CD4-positive, alpha-beta T cell treated with Interleukin-12 subunit alpha and Interleukin-12 subunit beta, for 1 hour (primary cell): ENCODE data around the gene DUS2.
"Not testable (repeated sequence)": the region's sequence is repeated elsewhere in the genome, so short reads cannot be mapped to it uniquely, and the experiment has no call there.

ENCODE experiments used
- DNase-seq: peaks from one replicate; pipeline ENCODE4 v3.0.0-alpha.2; 2020

Gene DUS2

DNA sequence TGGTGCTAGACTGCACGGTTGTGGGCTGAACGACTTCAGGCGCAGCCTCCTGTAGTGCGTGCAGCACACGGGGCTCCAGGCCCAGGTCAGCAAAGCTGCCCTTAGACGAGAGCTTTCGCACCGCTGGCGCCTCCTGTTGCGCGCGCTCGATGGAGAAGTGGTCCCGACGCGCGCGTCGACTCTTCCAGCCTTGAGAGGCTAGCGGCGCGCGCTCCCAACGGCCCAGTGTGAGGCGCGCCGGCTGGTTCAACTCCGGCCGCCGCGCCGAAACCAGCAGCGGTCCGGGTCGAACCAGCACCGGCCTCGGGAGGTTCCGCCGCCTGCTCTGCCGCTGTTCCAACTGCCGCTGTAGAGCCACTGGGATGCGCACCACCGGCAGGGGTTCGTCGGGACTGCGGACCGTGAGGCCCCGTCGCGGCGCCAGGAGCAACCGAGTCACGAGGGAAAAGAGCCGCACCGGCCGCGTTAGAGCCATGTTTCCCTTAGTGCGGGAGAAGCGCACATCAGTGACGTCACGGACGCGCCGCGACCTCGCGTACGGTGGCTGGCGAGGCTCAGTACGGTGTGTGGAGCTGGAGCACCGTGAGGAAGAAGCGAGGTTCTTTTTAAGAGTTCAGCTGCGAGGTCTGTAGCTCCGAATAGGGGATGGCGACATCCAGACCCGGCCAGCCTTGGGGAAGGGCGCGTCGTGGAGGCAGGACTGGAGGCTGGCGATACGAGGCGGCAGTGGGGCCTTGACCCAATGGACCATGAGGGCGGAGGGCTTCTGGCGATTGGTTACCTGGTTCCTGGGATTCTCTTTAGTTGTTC is at the start of gene DUS2, which contains the start of gene DDX28:
Gene DUS2 (plus strand): TSS at position 557 of the 810 bp plus-strand sequence. CDS start 14,740 bp downstream, outside the sequence.
Gene DDX28 (minus strand): TSS at position 505 of the 810 bp plus-strand sequence. CDS start 30 bp downstream, at position 475.
- peak; percentile 94 for DNase-seq

DNA sequence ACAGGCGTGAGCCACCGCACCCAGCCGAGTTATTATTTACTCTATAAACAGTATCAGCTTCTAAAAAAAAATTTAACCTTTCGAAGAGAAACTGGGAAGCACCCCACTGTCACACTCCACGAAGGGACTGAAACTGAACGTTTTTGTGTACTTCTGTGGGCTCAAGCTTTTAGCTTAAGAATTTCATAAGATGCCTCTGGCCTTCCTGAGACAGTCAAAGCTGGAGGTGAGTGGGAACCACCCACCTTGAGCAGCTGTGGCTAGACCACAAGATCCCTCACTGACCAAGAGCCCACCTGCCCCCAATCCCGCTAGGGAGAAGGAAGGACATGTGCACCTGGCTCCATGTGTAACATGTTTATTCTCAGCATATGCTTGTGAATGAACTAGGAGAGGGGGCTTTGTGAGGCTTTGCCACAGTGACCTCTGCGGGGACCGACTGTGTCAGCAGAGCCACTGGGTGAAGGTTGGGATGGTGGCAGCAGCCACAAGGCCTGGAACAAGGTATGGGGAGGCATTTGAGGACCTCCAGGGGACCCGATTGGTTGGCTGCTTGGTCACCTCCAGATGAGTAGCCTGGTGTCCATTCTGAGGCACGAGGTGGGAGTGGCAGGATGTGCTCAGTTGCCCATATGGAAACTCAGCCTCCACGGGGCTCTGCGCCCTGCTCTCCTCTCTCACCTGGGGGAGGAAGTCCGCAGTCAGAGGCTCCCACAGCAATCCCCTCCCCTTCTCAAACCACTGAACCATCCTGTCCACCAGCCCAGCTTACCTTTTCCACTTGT is 47.6 kb upstream of the DUS2 start:
- no peak for DNase-seq

DNA sequence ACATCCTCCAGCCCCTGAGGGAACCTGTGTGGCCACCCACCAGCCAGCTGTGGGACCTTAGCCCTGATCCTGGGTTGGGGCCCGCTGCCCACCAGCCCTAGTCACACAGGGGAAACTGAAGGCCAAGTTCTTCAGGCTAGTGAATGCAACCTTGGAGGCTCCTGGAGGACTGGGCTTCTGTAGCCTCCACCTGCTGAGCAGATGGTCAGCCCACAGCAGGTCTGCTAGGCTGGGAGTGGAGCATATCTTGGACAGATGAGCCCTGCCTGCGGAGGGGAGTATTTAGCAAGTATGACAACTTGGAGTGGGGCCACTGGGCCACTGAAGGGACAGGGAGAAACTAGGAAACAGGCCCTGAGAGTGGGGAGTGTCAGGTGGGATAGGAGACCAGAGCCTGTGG is 46.9 kb upstream of the DUS2 start:
- no peak for DNase-seq

DNA sequence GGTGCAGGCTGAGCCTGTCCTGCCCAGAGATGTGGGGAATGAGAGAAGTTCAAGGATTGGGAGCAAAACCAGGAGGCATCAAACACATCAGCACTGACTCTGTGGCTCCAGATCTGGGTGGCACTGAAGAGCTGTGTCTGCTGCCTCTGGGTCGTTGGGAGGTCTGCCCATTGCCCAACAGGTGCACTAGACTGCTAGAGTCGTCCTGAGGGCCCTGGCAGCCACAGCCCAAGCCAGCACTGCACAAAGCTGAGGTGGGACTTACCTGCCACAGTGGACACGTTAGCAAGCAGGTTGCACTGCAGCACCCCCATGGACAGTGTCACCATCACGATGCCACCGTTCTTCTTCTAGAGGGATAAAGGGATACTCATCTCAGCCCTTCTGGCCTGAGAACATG is 46.1 kb upstream of the DUS2 start:
- DNase-seq: no peak

DNA sequence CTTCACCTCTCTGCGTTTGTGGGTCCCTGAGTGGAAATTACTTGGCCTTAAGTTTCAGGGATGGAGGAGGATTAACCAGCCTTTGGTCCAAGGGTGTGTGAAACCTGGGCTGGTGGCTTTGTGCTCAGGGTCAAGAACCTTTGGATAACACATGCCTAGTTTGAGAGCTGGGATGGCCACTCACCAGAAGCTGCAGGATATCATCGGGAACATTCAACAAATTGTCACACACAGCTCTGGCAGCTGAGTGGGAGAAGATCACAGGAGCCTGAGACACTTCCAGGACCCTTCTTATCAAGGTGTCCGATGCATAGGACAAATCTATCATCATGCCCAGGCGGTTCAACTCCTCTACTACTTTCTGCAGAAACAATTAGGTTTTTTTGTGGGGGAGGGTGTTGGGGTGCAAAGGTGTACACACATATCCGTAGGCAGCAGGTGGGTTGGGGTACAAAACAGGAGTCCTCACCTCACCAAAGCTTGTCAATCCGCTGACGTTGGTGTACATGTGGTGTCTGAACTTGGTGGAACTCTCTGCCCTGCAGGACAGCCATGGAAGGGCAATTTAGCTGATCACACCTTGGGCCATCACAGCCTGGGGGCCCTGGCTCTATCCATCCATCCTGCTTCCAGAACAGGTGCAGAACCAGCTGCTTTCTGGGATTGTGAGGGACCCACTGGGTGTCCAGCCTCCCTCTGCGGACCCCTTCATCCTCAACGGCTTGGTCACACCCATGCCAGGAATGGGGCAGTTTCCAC is 45.4 kb upstream of the DUS2 start:
- no peak for DNase-seq

DNA sequence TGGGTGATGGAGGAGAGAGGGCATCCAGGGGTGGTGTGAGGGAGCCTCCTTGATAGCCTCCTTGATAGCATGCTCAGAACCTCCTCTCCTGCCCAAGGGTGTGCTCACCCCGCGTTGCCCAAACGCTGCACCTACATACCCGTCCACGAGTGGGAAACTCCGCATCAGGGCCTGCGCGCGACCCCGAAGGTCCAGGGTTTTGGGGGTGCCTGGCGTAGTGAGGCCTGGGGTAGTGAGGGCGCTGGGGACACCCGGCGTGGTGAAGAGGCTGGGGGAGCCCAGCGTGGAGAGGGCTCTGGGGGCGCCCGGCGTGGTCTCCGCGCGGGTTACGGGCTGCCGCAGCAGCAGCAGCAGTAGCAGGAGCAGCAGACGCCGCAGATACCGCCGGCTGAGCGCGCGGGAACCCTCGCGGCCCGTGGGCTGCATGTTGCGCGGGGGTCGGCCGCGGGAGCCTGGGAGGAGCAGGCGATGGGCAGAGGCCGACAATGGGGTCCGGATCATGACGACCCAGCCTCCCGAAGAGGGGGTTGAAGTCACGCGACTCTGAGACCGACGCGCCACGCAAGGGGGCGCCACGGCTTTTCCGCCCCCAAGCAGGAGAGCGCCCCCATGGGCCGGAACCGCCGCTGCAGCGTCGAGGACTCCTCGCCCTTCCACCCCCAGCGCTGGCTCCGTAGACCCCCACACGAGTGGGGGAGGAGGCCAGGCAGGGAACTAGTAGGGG is 43.0 kb upstream of the DUS2 start, which contains the start of gene DPEP3:
Gene DPEP3 (minus strand): TSS at position 545 of the 724 bp plus-strand sequence. CDS start 119 bp downstream, at position 426.
- DNase-seq: no peak

DNA sequence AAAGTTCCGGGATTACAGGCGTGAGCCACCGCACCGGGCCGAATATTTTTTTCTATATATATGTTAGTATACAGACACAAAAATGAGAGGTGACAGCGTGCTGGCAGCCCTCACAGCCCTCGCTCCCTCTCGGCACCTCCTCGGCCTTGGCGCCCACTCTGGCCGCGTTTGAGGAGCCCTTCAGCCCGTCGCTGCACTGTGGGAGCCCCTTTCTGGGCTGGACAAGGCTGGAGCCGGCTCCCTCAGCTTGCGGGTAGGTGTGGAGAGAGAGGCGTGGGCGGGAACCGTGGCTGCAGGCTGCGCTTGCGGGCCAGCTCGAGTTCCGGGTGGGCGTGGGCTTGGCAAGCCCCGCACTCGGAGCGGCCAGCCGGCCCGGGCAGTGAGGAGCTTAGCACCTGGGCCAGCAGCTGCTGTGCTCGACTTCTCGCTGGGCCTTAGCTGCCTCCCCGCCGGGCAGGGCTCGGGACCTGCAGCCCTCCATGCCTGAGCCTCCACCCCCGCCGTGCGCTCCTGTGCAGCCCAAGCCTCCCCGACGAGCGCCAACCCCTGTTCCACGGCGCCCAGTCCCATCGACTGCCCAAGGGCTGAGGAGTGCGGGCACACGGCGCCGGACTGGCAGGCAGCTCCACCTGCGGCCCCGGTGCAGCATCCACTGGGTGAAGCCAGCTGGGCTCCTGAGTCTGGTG is 40.9 kb upstream of the DUS2 start:
- DNase-seq: no peak

DNA sequence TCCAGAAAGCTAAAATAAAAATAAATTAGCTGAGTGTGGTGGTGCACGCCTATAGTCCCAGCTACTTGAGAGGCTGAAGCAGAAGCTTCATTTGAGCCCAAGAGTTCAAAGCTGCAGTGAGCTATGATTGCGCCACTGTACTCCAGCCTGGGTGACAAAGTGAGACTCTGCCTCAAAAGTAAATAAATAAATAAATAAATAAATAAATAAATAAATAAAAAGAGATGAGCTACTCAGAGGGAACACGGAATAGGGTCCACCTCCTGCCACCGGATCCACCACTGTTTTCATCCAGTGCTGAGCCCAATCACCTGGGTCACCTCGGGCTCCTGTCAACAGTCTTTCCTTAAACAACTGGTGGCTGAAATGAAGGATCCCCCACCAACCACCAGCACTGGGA is 36.1 kb upstream of the DUS2 start:
- no peak for DNase-seq

DNA sequence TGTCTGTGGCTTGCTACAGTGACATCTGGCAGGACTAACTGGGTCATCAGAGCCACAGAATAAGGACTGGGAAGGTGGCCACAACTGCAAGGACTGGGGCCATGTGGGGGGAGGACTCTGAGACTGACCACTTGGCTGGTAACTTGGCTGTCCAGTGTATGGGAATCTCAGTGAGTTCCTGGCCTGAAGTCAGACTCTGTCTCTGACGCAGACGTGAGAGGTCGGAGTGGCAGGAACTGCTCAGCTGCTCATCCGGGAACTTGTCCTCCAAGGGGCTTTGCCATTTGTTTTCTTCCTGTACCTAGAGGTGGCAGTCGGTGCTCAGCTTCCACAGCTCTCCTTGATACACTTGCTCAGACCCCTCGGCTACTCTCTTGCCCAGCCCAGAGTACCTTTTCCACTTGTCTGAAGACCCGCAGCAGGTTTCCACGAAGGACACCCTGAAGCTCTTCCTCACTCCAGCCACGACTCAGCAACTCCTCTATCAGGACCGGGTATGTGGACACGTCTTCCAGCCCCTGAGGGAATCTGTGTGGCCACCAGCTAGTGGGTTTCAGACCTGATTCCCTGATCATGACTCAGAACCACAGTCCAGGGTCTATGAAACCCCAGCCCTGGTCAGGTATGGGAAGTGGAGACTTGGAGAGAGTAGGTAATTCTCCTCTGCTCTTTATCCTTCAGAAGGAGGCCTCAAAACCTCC is 35.5 kb upstream of the DUS2 start:
- DNase-seq: no peak

DNA sequence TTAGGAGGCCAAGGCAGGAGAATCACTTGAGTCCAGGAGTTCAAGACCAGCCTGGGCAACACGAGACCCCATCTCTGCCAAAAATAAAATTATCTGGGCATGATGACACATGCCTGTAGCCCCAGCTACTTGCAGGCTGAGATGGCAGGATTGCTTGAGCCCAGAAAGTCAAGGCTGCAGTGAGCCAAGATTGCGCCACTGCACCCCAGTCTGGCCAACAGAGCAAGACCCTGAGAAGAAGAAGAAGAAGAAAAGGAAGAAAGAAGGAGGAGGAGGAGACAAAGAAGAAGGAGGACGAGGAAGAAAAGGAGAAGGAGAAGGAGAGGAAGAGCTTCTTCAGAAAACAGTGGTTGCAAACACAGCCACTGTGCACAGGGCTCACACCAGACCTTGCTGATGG is 34.4 kb upstream of the DUS2 start:
- DNase-seq: no peak

DNA sequence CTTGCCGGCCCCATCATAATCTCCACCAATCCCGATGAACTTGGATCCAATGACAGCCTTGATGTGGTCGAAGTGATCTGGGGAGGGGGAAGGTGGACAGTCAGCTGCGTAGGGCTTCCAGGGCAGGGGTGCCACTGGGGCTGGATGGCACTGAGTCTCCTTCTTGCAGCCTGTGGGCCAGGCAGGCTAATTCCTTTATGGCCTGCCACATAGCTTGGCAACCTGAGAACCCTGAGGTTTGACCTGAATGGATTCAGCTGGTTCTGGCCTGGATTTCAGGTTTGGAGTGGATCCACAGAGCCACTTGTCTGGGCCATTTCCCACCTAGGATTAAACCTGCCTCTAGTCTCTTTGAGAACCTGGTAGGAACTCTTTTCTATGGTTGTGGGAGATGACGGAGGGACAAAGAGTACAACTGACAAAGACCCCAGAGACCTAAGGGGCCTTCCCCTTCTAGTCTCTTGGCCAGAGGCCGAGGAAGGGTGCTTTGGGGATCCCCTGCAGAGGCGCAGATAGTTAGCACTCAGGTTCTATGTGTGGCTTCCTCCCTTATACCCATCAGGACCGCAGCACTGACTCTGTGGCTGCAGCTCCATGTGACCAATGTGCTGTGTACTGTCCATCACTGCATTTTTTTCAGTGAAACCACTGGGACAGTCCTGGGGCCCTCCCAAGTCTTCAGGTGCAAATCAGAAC is 33.6 kb upstream of the DUS2 start:
- DNase-seq: no peak

DNA sequence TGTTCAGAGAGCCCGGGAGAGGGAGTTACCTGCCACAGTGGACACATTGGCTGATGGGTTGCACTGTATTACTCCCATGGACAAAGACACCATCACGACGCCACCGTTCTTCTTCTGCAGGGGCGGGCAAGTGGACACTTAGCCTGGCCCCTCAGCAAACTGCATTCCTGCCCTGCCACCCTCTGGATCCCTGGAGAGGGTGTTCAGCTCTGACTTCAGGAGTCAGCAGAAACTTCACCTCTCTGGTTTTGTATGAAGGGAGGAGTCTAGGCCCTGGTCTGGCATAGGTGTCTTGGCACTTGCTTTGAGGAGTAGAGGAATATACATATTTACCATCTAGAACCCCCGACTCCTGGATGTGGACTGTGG is 33.1 kb upstream of the DUS2 start:
- DNase-seq: no peak

DNA sequence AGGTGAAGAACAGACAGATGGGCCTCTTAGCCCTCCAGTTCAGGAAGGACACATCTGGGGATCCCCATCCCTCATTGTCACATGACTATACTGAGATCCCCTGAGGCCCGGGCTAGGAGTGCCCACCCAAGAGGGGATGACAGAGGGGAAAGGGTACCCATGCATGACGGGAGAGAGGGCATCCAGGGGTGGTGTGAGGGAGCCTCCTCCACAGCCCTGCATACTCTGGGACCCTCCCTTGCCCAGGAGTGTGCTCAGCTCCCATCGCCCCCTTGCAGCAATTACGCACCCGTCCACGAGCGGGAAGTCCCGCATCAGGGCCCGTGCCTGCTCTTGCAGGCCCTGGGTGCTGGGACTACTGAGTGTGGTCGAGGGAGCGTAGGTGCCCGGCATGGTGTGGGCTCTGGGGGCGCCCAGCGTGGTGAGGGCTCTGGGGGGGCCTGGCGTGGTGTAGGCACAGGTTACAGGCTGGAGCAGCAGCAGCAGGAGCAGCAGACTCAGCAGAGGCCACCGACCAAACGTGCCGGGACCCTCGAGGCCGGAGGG is 30.4 kb upstream of the DUS2 start:
- no peak for DNase-seq

DNA sequence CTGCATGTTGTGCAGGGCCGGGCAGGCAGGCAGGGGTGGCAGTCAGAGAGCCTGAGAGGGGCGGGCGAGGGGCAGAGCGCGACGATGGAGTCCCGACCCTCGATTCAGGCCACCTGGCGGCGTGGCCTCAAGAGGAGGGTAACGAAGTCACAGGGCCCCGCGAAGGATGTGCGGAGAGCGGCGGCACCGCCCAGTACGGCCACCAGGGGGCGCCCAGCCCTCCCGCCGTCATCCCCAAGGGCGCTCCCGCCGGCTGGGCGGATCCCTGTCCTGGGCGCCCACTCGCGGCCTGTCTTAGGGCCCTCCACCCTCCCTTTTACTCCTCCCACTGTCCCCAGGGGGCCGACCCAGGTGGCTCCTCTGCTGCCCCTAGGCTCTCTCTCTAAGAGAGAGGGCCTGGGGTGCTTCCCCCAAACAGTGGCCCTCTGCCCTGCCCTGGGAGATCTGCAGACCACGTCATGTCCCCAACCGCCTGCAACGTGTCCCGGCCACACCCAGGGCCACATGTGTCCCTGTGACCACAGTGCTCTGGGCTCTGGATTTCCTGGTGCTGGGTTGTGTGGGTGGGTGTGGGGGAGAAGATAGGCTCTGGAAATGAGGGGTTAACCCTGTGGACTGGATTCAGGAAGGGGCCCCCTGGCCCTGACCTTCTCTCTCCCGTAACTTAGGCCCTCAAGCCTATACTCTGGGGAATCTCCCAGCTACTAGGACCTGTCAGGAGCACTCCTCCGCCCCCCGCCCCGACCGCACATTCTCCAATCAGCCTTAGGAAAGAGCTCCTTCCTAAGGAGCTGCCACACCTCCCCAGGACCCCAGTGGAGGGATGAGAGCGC is 29.7 kb upstream of the DUS2 start:
- peak; percentile 86 for DNase-seq

DNA sequence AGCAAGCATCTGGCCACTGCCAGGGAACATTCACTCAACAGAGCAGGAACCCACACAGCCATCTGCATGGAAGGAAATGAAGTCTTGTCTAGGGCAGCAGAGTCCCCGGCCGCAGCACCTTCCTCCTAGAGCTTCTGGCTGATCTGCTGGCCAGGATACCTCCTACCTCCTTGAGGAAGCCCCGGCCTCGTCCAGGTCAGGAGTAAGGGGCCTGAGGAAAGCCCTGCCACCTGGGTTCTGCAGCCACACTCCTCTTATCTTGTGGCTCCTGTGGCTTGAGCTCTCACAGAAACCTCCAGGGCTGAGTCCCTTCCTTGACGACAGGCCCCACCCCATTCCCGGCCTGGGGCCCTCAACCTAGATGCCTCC is 29.1 kb upstream of the DUS2 start:
- not testable (repeated sequence) for DNase-seq

DNA sequence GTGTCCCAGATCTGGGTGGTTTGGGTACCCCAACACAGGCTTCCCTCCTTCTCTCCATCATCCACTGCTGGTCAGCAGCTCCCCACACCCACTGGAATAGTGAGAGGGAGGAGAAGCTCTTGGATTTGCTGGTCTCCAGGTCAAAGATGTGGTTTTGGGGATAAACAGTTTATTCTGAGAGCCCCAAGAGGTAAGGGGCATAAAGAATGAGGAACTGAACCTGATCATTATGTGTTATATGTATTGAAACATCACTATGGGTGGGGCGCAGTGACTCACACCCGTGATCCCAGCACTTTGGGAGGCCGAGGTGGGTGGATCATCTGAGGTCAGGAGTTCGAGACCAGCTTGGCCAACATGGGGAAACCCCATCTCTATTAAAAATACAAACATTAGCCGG is 27.7 kb upstream of the DUS2 start:
- DNase-seq: peak; percentile 40

DNA sequence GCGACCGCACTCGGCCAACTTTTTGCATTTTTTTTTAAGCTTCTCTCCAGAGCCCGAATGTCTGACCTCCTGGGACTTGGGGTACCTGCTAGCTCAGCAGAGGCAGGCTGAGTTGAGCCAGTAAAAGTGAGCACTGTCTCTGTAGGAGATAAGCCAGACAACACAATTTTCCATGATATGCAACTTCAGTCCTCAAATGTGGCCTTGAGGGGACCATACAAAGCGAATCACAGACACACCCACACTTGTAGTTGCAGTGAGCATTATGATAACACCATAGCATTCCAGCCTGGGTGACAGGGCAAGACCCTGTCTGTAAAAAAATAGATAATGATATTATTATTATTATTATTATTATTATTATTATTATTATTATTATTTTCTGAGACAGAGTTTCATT is 26.4 kb upstream of the DUS2 start:
- DNase-seq: no peak

DNA sequence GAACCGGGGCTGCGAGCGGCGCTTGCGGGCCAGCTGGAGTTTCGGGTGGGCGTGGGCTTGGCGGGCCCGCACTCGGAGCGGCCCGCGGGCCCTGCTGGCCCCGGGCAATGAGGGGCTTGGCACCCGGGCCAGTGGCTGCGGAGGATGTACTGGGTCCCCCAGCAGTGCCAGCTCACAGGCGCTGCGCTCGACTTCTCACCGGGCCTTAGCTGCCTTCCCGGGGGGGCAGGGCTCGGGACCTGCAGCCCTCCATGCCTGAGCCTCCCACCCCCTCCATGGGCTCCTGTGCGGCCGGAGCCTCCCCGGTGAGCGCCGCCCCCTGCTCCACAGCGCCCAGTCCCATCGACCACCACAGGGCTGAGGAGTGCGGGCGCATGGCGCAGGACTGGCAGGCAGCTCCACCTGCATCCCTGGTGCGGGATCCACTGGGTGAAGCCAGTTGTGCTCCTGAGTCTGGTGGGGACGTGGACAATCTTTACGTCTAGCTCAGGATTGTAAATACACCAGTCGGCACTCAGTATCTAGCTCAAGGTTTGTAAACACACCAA is 24.8 kb upstream of the DUS2 start:
- not testable (repeated sequence) for DNase-seq
